Endothelial cell of hepatic sinusoid (primary cell): ENCODE data around the gene EEF1E1.

Source experiments
- in situ Hi-C: cut with HindIII; loops from 2 replicates; pipeline ENCODE4 v1.10.0; 2017; ENCODE audit warnings: low sequenced_read_pairs

Gene EEF1E1

GRCh38 chr6:8102122-8102958 lies at the start of gene EEF1E1:
EEF1E1 (minus strand) TSS chr6:8102548; CDS start chr6:8102521, 27 bp downstream.
- in situ Hi-C loops, result no loop called here

- in situ Hi-C loops, result no loop called here
These were observed 47.0 kb upstream of the EEF1E1 start for GRCh38 chr6:8149350-8149749.

GRCh38 chr6:8143945-8144344 lies 41.6 kb upstream of the EEF1E1 start:
- in situ Hi-C loops, result no loop called here

- in situ Hi-C loops, result no loop called here
These were observed 37.1 kb upstream of the EEF1E1 start for GRCh38 chr6:8139451-8139850.

- in situ Hi-C loops, result no loop called here
These were observed 35.2 kb upstream of the EEF1E1 start for GRCh38 chr6:8137529-8137939.

- in situ Hi-C loops, result no loop called here
These were observed 32.9 kb upstream of the EEF1E1 start for GRCh38 chr6:8135276-8135675.

GRCh38 chr6:8132130-8132529 lies 29.8 kb upstream of the EEF1E1 start:
- in situ Hi-C loops, result loop anchor here (5.0 kb wide), 1 partner anchor 85 kb away; no protein-coding TSS in a partner anchor

- in situ Hi-C loops, result loop anchor here (5.0 kb wide), 1 partner anchor 86 kb away; no protein-coding TSS in a partner anchor
These were observed 29.0 kb upstream of the EEF1E1 start for GRCh38 chr6:8131265-8131897.

- in situ Hi-C loops, result loop anchor here (5.0 kb wide), 1 partner anchor 87 kb away; no protein-coding TSS in a partner anchor
These were observed 28.1 kb upstream of the EEF1E1 start for GRCh38 chr6:8130399-8130798.

GRCh38 chr6:8123236-8123635 lies 20.9 kb upstream of the EEF1E1 start:
- in situ Hi-C loops, result no loop called here

GRCh38 chr6:8114956-8115355 lies 12.6 kb upstream of the EEF1E1 start:
- in situ Hi-C loops, result loop anchor here (5.0 kb wide), 1 partner anchor 48 kb away; no protein-coding TSS in a partner anchor

GRCh38 chr6:8113131-8113654 lies 10.8 kb upstream of the EEF1E1 start:
- in situ Hi-C loops, result loop anchor here (5.0 kb wide), 1 partner anchor 46 kb away; no protein-coding TSS in a partner anchor

GRCh38 chr6:8110725-8111124 lies 8.4 kb upstream of the EEF1E1 start:
- in situ Hi-C loops, result loop anchor here (5.0 kb wide), 1 partner anchor 43 kb away; no protein-coding TSS in a partner anchor

- in situ Hi-C loops, result loop anchor here (5.0 kb wide), 1 partner anchor 43 kb away; no protein-coding TSS in a partner anchor
These were observed 7.9 kb upstream of the EEF1E1 start for GRCh38 chr6:8110117-8110721.

- in situ Hi-C loops, result no loop called here
These were observed 6.6 kb upstream of the EEF1E1 start for GRCh38 chr6:8108759-8109539.

- in situ Hi-C loops, result no loop called here
These were observed 5.8 kb upstream of the EEF1E1 start for GRCh38 chr6:8108031-8108660.

- in situ Hi-C loops, result no loop called here
These were observed 3.4 kb upstream of the EEF1E1 start for GRCh38 chr6:8105791-8106190.

GRCh38 chr6:8103726-8104125 lies 1.4 kb upstream of the EEF1E1 start:
- in situ Hi-C loops, result no loop called here

- in situ Hi-C loops, result no loop called here
These were observed 2.0 kb downstream of the EEF1E1 start for GRCh38 chr6:8100159-8100854.
